IMR-90 (cell line): ENCODE measurements around the gene KCTD2. TPM values are rescaled to one million over a fixed set of nuclear protein-coding genes. Genes with fewer than 3 reads are reported as not detected.

Source experiments
- ATAC-seq: fragments of 200-7000 bp; cut with Tn5 transposase; 2 replicates; pipeline ENCODE4 v1.9.1; 2020; ENCODE audit warnings: low read depth, mild to moderate bottlenecking, moderate library complexity
- BruUV-seq: library from RNA; stranded (reverse); fragments of 400-500 nt; replicated peaks from 2 replicates; lab custom pipeline; 2021; lab: Mats Ljungman, UMichigan
- CTCF ChIA-PET: fragments of 300-600 bp; formaldehyde crosslinking; extraction: SDS; loops from one replicate; lab custom pipeline; 2021; ENCODE audit warnings: antibody characterized with exemption; lab: Yijun Ruan, JAX
- POLR2A ChIA-PET: fragments of 300-600 bp; sonication (Branson Sonifier 250); formaldehyde crosslinking; loops from one replicate; lab custom pipeline; 2022; ENCODE audit warnings: antibody characterized with exemption; ENCODE audit not compliant: unreplicated experiment; lab: Charles Lee
- DNase-seq: peaks from one replicate; pipeline ENCODE4 v3.0.0; 2013
- H2AFZ ChIP-seq: replicated peaks from 2 replicates; pipeline ENCODE3; 2013; ENCODE audit warnings: low read length, mild to moderate bottlenecking; ENCODE audit not compliant: poor library complexity
- H2AK5ac ChIP-seq: 2 replicates; pipeline ENCODE4 v1.6.1; 2013; ENCODE audit warnings: low read depth, low read length, inconsistent platforms
- H2AK9ac ChIP-seq: replicated peaks from 2 replicates; pipeline ENCODE3; 2013; ENCODE audit warnings: mild to moderate bottlenecking, low read depth, low read length, moderate library complexity; ENCODE audit not compliant: poor library complexity
- H2BK120ac ChIP-seq: 2 replicates; pipeline ENCODE4 v1.6.1; 2013; ENCODE audit warnings: low read depth, low read length, inconsistent platforms
- H2BK15ac ChIP-seq: 3 replicates; pipeline ENCODE4 v1.6.1; 2013; ENCODE audit warnings: low read depth, low read length, inconsistent platforms
- H2BK20ac ChIP-seq: 2 replicates; pipeline ENCODE4 v1.6.1; 2013; ENCODE audit warnings: low read depth, mild to moderate bottlenecking, inconsistent platforms, low read length, moderate library complexity
- H2BK5ac ChIP-seq: 2 replicates; pipeline ENCODE4 v1.6.1; 2013; ENCODE audit warnings: mild to moderate bottlenecking, low read depth, low read length, inconsistent platforms; ENCODE audit not compliant: poor library complexity, severe bottlenecking
- H3K14ac ChIP-seq: replicated peaks from 2 replicates; pipeline ENCODE4 v1.6.1; 2013; ENCODE audit warnings: low read depth, low read length, inconsistent platforms
- H3K18ac ChIP-seq: 2 replicates; pipeline ENCODE4 v1.6.1; 2013; ENCODE audit warnings: low read depth, low read length, control low read depth
- H3K23ac ChIP-seq: 2 replicates; pipeline ENCODE4 v1.6.1; 2013; ENCODE audit warnings: low read depth, low read length, inconsistent platforms
- H3K27ac ChIP-seq: 2 replicates; pipeline ENCODE4 v1.5.1; 2013; ENCODE audit warnings: mild to moderate bottlenecking, control low read depth, low read length; ENCODE audit not compliant: insufficient read depth
- H3K27me3 ChIP-seq: 2 replicates; pipeline ENCODE4 v1.6.1; 2013; ENCODE audit warnings: low read length; ENCODE audit not compliant: control insufficient read depth, insufficient read depth
- H3K36me3 ChIP-seq: 2 replicates; pipeline ENCODE4 v1.6.1; 2013; ENCODE audit warnings: low read length, mixed read lengths; ENCODE audit not compliant: control insufficient read depth, insufficient read depth
- H3K4ac ChIP-seq: 2 replicates; pipeline ENCODE4 v1.6.1; 2013; ENCODE audit warnings: low read depth, low read length, inconsistent platforms
- H3K4me1 ChIP-seq: 2 replicates; pipeline ENCODE4 v1.6.1; 2013; ENCODE audit warnings: low read length, mixed read lengths; ENCODE audit not compliant: control insufficient read depth, insufficient read depth
- H3K4me2 ChIP-seq: 2 replicates; pipeline ENCODE4 v1.6.1; 2013; ENCODE audit warnings: low read depth, mild to moderate bottlenecking, control low read depth, low read length, moderate library complexity
- H3K4me3 ChIP-seq: 2 replicates; pipeline ENCODE4 v1.5.1; 2013; ENCODE audit warnings: low read depth, mild to moderate bottlenecking, control low read depth, low read length, moderate library complexity; ENCODE audit not compliant: insufficient read depth
- H3K56ac ChIP-seq: 2 replicates; pipeline ENCODE4 v1.6.1; 2013; ENCODE audit warnings: low read length, inconsistent platforms; ENCODE audit not compliant: insufficient read depth; ENCODE audit errors: extremely low read depth
- H3K79me1 ChIP-seq, 2 experiments: 2 replicates each; pipeline ENCODE4 v1.6.1; 2013; ENCODE audit warnings: low read length in 2 of 2, inconsistent platforms in 1 of 2, low read depth in 1 of 2
- H3K9ac ChIP-seq: 2 replicates; pipeline ENCODE4 v1.6.1; 2013; ENCODE audit warnings: low read depth, low read length, control low read depth
- H3K9me1 ChIP-seq: 2 replicates; pipeline ENCODE4 v1.6.1; 2013; ENCODE audit warnings: low read length, inconsistent platforms; ENCODE audit not compliant: insufficient read depth
- H3K9me3 ChIP-seq: 2 replicates; pipeline ENCODE4 v1.6.1; 2013; ENCODE audit warnings: low read length; ENCODE audit not compliant: control insufficient read depth, insufficient read depth
- H4K20me1 ChIP-seq: 2 replicates; pipeline ENCODE4 v1.6.1; 2013; ENCODE audit warnings: low read length, inconsistent platforms; ENCODE audit not compliant: insufficient read depth
- H4K5ac ChIP-seq: 2 replicates; pipeline ENCODE4 v1.6.1; 2013; ENCODE audit warnings: mild to moderate bottlenecking, low read depth, low read length, control low read depth
- H4K8ac ChIP-seq, 2 experiments: 2 replicates each; pipeline ENCODE4 v1.6.1; 2013; ENCODE audit warnings: low read depth in 2 of 2, low read length in 2 of 2, control low read depth in 1 of 2, inconsistent platforms in 1 of 2
- H4K91ac ChIP-seq: 2 replicates; pipeline ENCODE4 v1.6.1; 2013; ENCODE audit warnings: low read depth, low read length, inconsistent platforms; ENCODE audit not compliant: insufficient read depth
- BHLHE40 ChIP-seq: fragments of 150-350 bp; IDR thresholded peaks from 2 replicates; pipeline ENCODE4 v1.6.1; 2016; ENCODE audit warnings: mild to moderate bottlenecking, low read depth, low read length
- CHD1 ChIP-seq: IDR thresholded peaks from 2 replicates; pipeline ENCODE4 v1.6.1; 2012; ENCODE audit warnings: low read depth, low read length, improper control_type of control experiment
- CTCF ChIP-seq: conservative IDR thresholded peaks from 2 replicates; pipeline ENCODE4 v1.5.1; 2012; ENCODE audit warnings: mild to moderate bottlenecking, low read depth, low read length, improper control_type of control experiment
- ELK1 ChIP-seq: fragments of 150-350 bp; IDR thresholded peaks from 2 replicates; pipeline ENCODE4 v1.6.1; 2016; ENCODE audit warnings: low read depth, mild to moderate bottlenecking, low read length, moderate library complexity, borderline replicate concordance
- FOS ChIP-seq: fragments of 150-350 bp; IDR thresholded peaks from 2 replicates; pipeline ENCODE4 v1.6.1; 2016; ENCODE audit warnings: low read depth, low read length
- MAZ ChIP-seq: IDR thresholded peaks from 2 replicates; pipeline ENCODE4 v1.6.1; 2012; ENCODE audit warnings: low read depth, mild to moderate bottlenecking, low read length, improper control_type of control experiment, moderate library complexity, borderline replicate concordance
- MXI1 ChIP-seq: IDR thresholded peaks from 2 replicates; pipeline ENCODE4 v1.6.1; 2012; ENCODE audit warnings: low read depth, mild to moderate bottlenecking, low read length, moderate library complexity, borderline replicate concordance
- NFE2L2 ChIP-seq: fragments of 150-350 bp; IDR thresholded peaks from 2 replicates; pipeline ENCODE4 v1.6.1; 2016; ENCODE audit warnings: low read depth, mild to moderate bottlenecking, low read length
- RAD21 ChIP-seq: IDR thresholded peaks from 2 replicates; pipeline ENCODE4 v1.6.1; 2012; ENCODE audit warnings: low read length, improper control_type of control experiment
- RFX5 ChIP-seq: IDR thresholded peaks from 2 replicates; pipeline ENCODE4 v1.8.0; 2012; ENCODE audit warnings: low read depth, mild to moderate bottlenecking, low read length, moderate library complexity
- SMC3 ChIP-seq: fragments of 150-350 bp; IDR thresholded peaks from 2 replicates; pipeline ENCODE4 v1.6.1; 2016; ENCODE audit warnings: low read depth, mild to moderate bottlenecking, antibody characterized with exemption, low read length, moderate library complexity
- WGBS, 2 experiments: methylation state at CpG; one replicate each; pipeline versions ENCODE4 v1.1.5 to v1.1.7; 2013; ENCODE audit warnings: missing lambda C conversion rate in 2 of 2; ENCODE audit not compliant: insufficient read length in 1 of 2; ENCODE audit errors: extremely low coverage in 2 of 2; 5-methylcytosine and 5-hydroxymethylcytosine counted together
- dilution Hi-C: fragments of 300-500 bp; cut with HindIII; formaldehyde crosslinking; loops from one replicate; pipeline ENCODE4 v1.14.3; 2018; ENCODE audit warnings: low sequenced_read_pairs; ENCODE audit not compliant: unreplicated experiment
- in situ Hi-C: fragments of 300-500 bp; cut with MboI; formaldehyde crosslinking; loops from 3 replicates; pipeline ENCODE4 v1.14.3; 2019; ENCODE audit warnings: low sequenced_read_pairs, inconsistent platforms, mixed read lengths
- intact Hi-C: fragments of 100-400 bp; cut with micrococcal nuclease; formaldehyde crosslinking; loops from 2 replicates; pipeline ENCODE4 v1.10.0; 2022
- polyA plus RNA-seq, 3 experiments: library from polyadenylated mRNA; depleted of rRNA; stranded (reverse); fragments of >200 nt; gene quantifications; 2 replicates each; pipeline ENCODE4 v1.2.3, GENCODE V29; 2012; ENCODE audit warnings: low replicate concordance in 1 of 3
- total RNA-seq: library from RNA; depleted of rRNA; stranded (reverse); fragments of >200 nt; gene quantifications from 2 replicates; pipeline ENCODE4 v1.2.3, GENCODE V29; 2012
- TF ChIP-seq, protein P1 (sequence below): fragments of 150-350 bp; IDR thresholded peaks from 2 replicates; pipeline ENCODE4 v1.6.1; 2017; ENCODE audit warnings: mild to moderate bottlenecking, antibody characterized with exemption, low read length, low read depth

The KCTD2 gene
- total and polyA plus RNA-seq, 2 of the 4 experiments (the other 2 are of a cell fraction) = 9.1 to 18.4 TPM

DNA sequence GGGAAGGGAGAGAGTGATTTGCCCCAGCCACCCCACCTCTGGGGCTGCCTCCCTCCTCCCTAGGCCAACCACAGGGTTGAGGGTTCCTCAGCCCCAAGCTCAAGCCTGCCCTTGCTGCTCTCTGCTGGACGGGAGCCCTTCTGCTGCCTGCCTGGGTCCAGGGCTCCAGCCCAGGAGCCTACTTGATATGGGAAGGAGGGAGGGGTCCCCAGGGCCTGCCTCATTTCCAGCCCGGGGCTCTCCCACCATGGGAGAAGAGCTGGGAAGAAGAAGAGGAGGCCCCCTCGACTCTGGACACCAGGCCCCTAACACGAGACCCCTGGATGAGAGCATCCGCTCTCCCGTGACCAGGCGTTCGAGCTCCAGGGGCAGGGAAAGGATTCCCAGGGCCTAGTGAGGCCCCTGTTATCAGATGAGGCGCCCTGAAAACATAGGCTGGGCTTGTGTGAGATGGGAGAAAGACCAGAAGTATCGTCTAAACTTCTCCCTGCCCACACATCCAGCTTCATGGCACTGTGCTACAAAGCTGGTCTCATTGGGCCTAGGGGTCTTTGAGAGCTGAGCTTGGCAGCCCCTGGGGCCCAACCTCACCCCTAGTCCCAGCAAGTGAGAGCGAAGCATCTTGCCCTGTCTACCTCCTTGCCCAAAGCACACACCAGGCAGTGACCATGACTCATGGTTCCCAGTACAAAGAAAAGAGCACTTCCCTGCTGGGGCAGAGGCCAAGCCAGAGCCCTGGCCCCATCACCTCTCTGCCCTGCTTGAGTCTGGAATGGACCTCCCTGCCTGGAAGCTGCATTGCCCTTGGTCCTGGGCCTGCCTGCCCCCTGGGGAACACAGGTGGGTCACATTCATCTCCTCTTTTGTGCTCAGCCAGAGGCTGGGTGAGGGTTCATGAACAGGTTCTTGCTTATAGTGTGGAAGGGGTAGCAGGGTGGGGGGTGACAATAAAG is 41.7 kb downstream of the KCTD2 start:
- Histone ChIP-seq H3K9me3 (no peaks in the 10 kb centered on the region), H4K20me1 (no peaks in the 10 kb centered on the region; the same call in 1 of the 2 replicates), H2BK120ac (peak overlapping the region; percentile 90; the same call in 1 of the 2 replicates), H2BK15ac (no peak overlapping the region), H3K23ac (peak overlapping the region; percentile 87), H3K4me2 (peak overlapping the region; percentile 34; the same call in 1 of the 2 replicates), H3K79me1 (peaks cover 0 to 34% of the 10 kb centered on the region in 2 experiments; a peak in 3 of 4 replicates), H3K9me1 (peaks cover 22% of the 10 kb centered on the region), H2AK9ac (peak overlapping the region; percentile 98), H4K8ac (peak overlapping the region; percentile 93 to 94), H3K4me1 (peaks cover 27% of the 10 kb centered on the region), H3K9ac (peak overlapping the region; percentile 73; the same call in 1 of the 2 replicates), H4K5ac (peak overlapping the region; percentile 68; the same call in 1 of the 2 replicates), H3K56ac (no peak overlapping the region; the same call in 1 of the 2 replicates), H3K14ac (peak overlapping the region; percentile 95), H2BK20ac (no peak overlapping the region; the same call in 1 of the 2 replicates), H2AFZ (peak overlapping the region; percentile 99), H3K18ac (no peak overlapping the region), H3K36me3 (no peaks in the 10 kb centered on the region), H3K27ac (peak overlapping the region; percentile 58), H3K27me3 (no peaks in the 10 kb centered on the region), H2BK5ac (no peak overlapping the region), H3K4ac (peak overlapping the region; percentile 72), H3K4me3 (peak overlapping the region; percentile 37), H4K91ac (peak overlapping the region; percentile 77), H2AK5ac (peak overlapping the region; percentile 93)
- in situ Hi-C loops = no loop called here
- BruUV-seq = no TSS peak
- dilution Hi-C loops = no loop called here
- ChIA-PET CTCF (interaction anchor here (0.6 to 1.2 kb wide), 2 partner anchors 16 to 83 kb away, joined by 3 to 5 read pairs; no protein-coding TSS in a partner anchor), POLR2A (no interaction called here)
- intact Hi-C loops = no loop called here
- 90% methylated on average over 2 of the region's 11 CpGs; no CpG with 5 or more reads in 1 of the 2 experiments for WGBS, 2 experiments
- peak; percentile 12; the same call in 1 of the 2 replicates for ATAC-seq
- DNase-seq = no peak
- TF ChIP-seq RAD21 (no peak), ELK1 (no peak), FOS (no peak), CHD1 (no peak), NFE2L2 (no peak), RFX5 (no peak), BHLHE40 (no peak), CTCF (no peak), SMC3 (no peak), MAZ (no peak), MXI1 (no peak)
- TF ChIP-seq, protein P1, sequence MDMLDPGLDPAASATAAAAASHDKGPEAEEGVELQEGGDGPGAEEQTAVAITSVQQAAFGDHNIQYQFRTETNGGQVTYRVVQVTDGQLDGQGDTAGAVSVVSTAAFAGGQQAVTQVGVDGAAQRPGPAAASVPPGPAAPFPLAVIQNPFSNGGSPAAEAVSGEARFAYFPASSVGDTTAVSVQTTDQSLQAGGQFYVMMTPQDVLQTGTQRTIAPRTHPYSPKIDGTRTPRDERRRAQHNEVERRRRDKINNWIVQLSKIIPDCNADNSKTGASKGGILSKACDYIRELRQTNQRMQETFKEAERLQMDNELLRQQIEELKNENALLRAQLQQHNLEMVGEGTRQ = no peak
